Right kidney (tissue), 1 donor: Measurements from ENCODE around the gene POLL.

Experiments
- DNase-seq: peaks from one replicate; pipeline ENCODE4 v3.0.0-alpha.2; 2016

The POLL gene

DNA sequence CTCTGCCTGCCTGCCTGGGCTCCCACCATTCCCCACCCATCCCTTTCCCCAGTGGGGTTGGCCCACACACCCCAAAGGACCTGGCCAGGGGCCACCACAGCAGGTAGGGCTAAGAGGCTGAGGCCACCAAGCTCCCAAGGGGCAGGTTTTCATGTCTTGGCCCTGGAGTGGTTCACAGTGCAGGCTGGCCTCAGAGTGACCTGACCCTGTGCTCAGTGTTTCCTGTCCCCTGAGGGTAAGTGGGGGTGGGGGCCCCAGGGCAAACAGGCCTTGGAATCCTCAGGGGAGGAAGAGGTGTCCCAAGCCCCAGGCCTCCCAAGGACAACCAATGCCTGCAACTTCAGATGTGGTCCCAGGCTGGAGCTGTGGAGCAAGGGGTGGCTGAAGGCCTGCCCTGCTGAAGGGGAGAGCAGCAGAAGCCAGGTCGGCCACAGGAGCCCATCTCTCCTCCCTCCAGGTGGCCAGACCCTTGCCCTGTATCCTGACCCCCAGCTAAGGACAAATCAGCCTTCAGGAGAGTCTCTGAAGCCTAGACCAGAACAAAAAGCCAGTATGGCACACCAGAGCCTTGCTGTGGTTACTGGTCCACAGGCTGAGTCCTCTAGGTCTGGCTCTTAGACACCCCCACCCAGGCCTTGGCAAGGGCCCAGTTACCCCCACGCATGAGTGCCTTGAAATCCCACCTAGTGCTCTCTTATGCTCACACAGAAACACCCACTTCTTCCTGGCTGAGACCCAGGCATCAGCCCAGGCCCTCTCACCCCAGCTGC lies 27.6 kb downstream of the POLL start:
- DNase-seq: no peak

- no peak for DNase-seq
Measured at GRCh38 chr10:101559596-101560297, 28.3 kb downstream of the POLL start.

GRCh38 chr10:101558671-101559595 lies 29.1 kb downstream of the POLL start:
- DNase-seq: no peak

GRCh38 chr10:101558204-101558603 lies 29.9 kb downstream of the POLL start:
- no peak for DNase-seq

- DNase-seq: no peak
Measured at GRCh38 chr10:101557541-101557940, 30.5 kb downstream of the POLL start.

- DNase-seq: no peak
Measured at GRCh38 chr10:101552442-101552841, 35.6 kb downstream of the POLL start.

DNA sequence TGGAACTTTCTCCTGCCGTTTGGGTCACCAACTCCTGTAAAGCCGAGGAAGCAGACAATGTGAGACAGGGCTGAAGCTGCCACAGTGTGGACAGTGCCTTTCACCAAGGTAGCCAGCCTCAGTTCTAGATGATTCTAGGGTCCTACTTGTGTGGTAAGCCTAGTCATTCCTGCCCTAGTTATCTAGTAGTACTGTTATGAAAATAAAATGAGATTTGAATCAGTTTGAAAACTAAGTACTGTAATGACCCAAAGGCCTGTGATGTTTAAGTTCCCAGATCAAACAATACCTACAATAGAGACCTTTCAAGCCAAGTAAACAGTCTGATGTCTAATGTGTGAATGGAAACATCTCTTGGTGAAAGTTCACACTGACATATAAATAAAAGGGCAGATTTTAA lies 37.1 kb downstream of the POLL start:
- no peak for DNase-seq

- DNase-seq: no peak
Measured at GRCh38 chr10:101545898-101546297, 42.2 kb downstream of the POLL start.

GRCh38 chr10:101538446-101538845 lies 49.6 kb downstream of the POLL start:
- no peak for DNase-seq

DNA sequence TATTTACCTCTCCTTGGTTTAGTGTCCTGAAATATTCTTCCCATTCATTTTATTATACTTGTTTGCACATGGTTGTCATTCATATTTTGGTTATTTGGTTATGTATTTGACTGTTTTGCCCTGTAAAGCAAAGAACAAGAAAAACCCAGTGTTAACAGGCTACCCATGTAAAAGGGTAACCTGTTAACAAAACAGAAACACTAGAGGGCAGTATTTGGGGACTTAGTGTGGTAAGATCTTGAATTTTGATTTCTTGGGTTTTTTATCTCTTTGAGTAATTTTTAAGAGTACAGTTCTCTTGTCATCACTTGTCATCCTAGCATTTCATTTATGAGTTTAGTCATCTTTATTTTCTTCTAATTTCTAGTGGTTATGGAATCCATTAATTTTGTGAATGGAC lies 51.3 kb downstream of the POLL start:
- no peak for DNase-seq

DNA sequence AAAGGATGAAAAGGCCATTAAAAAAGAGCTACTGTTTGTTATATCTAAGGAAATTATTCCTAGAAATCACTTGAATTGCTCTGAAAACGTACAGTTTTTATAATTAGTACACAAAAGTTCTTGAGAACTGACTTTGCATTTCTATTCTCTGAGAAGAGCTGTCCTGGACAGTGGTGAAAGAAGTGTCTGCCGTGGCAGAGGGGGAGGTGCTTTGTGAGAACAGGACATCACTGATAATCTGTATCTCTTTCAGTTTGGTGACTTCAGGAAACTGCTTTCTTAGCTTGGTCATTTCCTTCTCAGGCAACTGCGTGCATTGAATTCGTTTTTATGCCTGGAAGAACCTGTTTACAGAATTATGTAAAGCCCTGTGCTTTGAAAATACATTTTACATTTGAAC lies 52.1 kb downstream of the POLL start:
- no peak for DNase-seq

GRCh38 chr10:101529725-101530553 lies 58.1 kb downstream of the POLL start:
- DNase-seq: no peak

DNA sequence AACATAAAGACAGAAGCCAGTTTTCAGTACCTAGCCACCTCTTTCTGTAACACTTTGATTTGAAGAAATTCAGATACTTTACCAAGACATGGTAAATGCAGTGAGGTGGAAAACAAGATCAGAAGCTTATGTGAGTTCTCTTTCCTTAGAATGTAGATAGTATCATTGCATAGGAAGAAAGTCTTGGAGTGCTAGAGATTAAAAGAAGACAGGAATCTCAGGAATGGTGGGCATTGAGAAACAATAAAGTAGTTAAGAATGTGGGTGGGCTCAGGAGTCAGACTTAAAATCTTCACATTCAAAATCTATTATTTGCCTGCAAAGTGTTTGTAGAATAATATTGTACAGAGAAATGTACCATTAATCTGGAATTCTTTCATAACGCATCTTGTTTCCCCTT lies 58.9 kb downstream of the POLL start:
- DNase-seq: no peak
